Astrocyte of the spinal cord (primary cell): ENCODE data around the gene LBH.

Source experiments
- DNase-seq: peaks from one replicate; pipeline ENCODE4 v3.0.0; 2011; ENCODE audit warnings: low read depth, low spot score
- H3K4me3 ChIP-seq: 2 replicates; pipeline ENCODE4 v1.5.1; 2011; ENCODE audit warnings: low read depth, mild to moderate bottlenecking, low read length, moderate library complexity
- CTCF ChIP-seq: IDR thresholded peaks from 2 replicates; pipeline ENCODE4 v1.5.1; 2012; ENCODE audit warnings: low read depth, mild to moderate bottlenecking, low read length, inconsistent platforms
- in situ Hi-C: cut with HindIII; loops from 2 replicates; pipeline ENCODE4 v1.10.0; 2017; ENCODE audit warnings: low sequenced_read_pairs

The LBH gene

DNA sequence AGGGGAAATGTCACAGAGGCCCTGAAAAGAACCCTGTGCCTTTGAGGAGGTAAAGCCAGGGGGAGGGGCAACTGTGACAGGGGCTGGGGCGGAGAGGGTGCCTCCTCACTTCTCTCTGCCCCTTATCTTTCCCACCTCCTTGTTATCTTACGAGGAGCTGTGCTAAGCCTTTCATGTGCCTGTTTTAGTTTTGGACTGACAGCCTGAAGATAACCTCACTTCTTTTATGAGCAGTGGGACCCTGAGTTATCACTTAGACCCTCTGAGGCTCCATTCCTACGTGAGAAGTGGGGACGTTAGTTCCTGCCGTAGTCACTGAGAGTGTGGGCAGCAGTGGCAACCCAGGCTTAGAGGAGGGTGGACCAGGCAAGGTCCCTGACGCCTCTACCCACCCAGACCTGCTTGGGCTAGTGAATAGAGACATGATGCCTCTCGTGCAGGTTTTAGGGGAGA is 39.5 kb upstream of the LBH start:
- in situ Hi-C loops, result no loop called here
- TF ChIP-seq CTCF, result no peak
- no peak overlapping the region for H3K4me3 ChIP-seq
- DNase-seq, result no peak

DNA sequence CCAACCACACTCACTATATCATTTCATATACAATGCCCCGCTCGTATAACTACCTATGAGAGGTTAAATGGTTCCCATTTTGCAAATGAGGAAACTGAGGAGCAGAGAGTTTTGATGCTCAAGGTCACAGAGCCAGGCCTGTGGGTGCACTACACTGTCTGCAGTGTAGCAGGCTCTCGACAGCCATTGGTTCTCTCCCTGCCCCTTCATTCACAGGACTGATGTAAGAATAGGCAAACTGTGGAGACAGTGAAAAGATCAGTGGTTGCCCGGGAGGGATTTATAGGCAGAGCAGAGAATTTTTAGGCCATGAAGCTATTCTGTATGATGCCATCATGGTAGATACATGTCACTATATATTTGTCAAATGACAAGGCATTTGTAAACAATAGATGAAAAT is 39.0 kb upstream of the LBH start:
- in situ Hi-C loops, result no loop called here
- DNase-seq, result no peak
- no peak for TF ChIP-seq CTCF

GRCh38 chr2:30193104-30193681 is 38.1 kb upstream of the LBH start:
- in situ Hi-C loops, result no loop called here
- TF ChIP-seq CTCF, result no peak
- no peak for DNase-seq
- no peak overlapping the region for H3K4me3 ChIP-seq

More for the DNA sequence above, 39.0 kb upstream of the LBH start:
- no peak overlapping the region for H3K4me3 ChIP-seq

- no peak overlapping the region for H3K4me3 ChIP-seq
- TF ChIP-seq CTCF, result no peak
- in situ Hi-C loops, result no loop called here
- no peak for DNase-seq
Measured at GRCh38 chr2:30194421-30194820, 36.9 kb upstream of the LBH start.

DNA sequence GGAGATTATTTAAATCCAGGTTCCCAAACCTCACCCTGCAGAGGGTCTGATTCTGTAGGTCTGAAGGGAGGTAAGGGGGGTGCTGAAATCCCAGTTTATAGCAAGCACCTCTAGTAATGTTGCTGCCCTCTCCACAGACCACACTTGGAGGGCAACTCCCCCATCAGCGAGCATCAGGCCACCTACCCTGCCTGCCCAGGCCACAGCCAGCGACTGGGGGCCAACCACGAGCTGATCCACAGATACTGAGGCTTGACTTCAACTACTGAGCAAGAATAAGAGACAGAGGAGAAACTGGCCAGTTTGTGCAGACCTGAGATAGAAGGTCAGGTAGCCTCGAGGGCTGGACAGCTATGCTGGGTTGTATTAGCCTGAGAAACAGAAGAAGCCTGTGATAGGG is 36.3 kb upstream of the LBH start:
- no peak overlapping the region for H3K4me3 ChIP-seq
- no peak for DNase-seq
- TF ChIP-seq CTCF, result no peak
- in situ Hi-C loops, result no loop called here

DNA sequence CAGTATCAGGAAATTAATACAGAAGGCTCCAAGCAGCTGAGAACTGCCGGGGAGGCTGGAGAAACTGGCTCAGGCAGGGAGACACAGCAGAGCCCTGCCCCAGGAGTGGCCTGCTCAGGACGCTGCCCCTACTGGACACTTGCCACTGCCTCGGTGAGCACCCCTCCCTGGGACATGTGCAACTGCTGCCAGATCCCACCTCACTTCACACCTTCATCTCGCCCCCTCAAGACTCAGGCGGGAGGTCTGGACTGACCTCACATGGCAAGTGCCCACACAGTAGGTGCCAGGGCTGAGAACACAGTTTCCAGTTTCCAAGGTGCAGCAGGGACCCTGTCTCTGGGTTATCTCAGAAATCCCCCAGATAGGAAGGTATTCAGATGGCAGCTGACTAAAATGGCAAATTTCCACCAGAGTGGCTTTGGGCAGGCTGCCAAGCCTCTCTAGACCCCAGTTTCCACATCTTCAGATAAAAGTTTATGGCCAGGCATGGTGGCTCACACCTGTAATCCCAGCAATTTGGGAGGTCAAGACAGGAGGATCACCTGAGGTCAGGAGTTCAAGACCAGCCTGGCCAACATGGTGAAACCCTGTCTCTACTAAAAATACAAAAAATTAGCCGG is 33.7 kb upstream of the LBH start:
- DNase-seq, result no peak
- in situ Hi-C loops, result no loop called here
- no peak for TF ChIP-seq CTCF
- H3K4me3 ChIP-seq, result no peak overlapping the region

DNA sequence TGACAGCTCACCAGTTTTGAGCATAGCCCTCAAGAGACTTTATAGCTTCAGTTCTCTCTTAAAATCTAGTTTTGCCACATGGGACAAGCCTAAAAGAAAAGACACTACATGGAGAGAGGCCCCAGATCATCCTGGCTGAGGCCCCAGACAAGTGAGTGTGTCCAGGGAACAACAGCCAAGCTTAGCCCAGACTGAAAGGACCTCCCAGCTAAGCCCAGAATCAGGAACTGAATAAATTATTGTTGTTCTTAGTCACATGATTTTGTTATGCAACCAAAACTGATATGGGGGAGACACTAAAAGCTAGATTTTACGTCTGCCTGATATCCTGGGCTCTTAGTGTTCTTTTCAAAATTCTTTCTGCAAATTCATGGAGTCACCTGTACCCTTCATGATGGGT is 29.3 kb upstream of the LBH start:
- in situ Hi-C loops, result no loop called here
- TF ChIP-seq CTCF, result no peak
- DNase-seq, result no peak
- H3K4me3 ChIP-seq, result no peak overlapping the region
